SU-DHL-6 (cell line): ENCODE measurements around the gene UBA6.

ENCODE experiments used
- H2AFZ ChIP-seq: fragments of 200-600 bp; sonication (generic); 2 replicates; pipeline ENCODE4 v1.6.1; 2014; ENCODE audit warnings: low read depth, mild to moderate bottlenecking, moderate library complexity, mixed read lengths, antibody characterized with exemption, low read length; ENCODE audit not compliant: severe bottlenecking
- H3F3A ChIP-seq: fragments of 200-600 bp; shearing (Covaris generic); 2 replicates; pipeline ENCODE4 v1.6.0; 2016; ENCODE audit warnings: antibody characterized with exemption, mild to moderate bottlenecking; ENCODE audit not compliant: insufficient read depth
- H3K27ac ChIP-seq: fragments of 200-600 bp; sonication (generic); 2 replicates; pipeline ENCODE4 v1.5.1; 2016; ENCODE audit warnings: low read depth, mild to moderate bottlenecking, low read length, moderate library complexity, mixed read lengths
- H3K27me3 ChIP-seq: fragments of 200-600 bp; sonication (generic), shearing (Covaris generic); 2 replicates; pipeline ENCODE4 v1.6.0; 2014; ENCODE audit warnings: mild to moderate bottlenecking, low read length
- H3K36me3 ChIP-seq: fragments of 200-600 bp; sonication (generic); 2 replicates; pipeline ENCODE4 v1.6.1; 2014; ENCODE audit warnings: mild to moderate bottlenecking, low read length, mixed read lengths
- H3K4me2 ChIP-seq: fragments of 300-600, 200-600 bp; shearing (Covaris generic), sonication (generic); 2 replicates; pipeline ENCODE4 v1.6.0; 2014; ENCODE audit warnings: low read length, low read depth, mild to moderate bottlenecking; ENCODE audit not compliant: poor library complexity, severe bottlenecking
- H3K4me3 ChIP-seq: fragments of 200-600 bp; sonication (generic); 2 replicates; pipeline ENCODE4 v1.5.1; 2014; ENCODE audit warnings: antibody characterized with exemption, low read length, mild to moderate bottlenecking, mixed read lengths; ENCODE audit not compliant: insufficient read depth, poor library complexity, severe bottlenecking
- H3K79me2 ChIP-seq: fragments of 200-600 bp; sonication (generic); 2 replicates; pipeline ENCODE4 v1.6.1; 2014; ENCODE audit warnings: mild to moderate bottlenecking, low read length, moderate library complexity; ENCODE audit not compliant: insufficient read depth
- H3K9ac ChIP-seq: fragments of 200-600 bp; sonication (generic); 2 replicates; pipeline ENCODE4 v1.7.0; 2014; ENCODE audit warnings: mild to moderate bottlenecking, low read length
- H3K9me2 ChIP-seq: fragments of 200-600 bp; sonication (generic); replicated peaks from 2 replicates; pipeline ENCODE4 v1.6.1; 2014; ENCODE audit warnings: low read length; ENCODE audit not compliant: insufficient read depth
- H3K9me3 ChIP-seq: fragments of 200-600 bp; sonication (generic); 2 replicates; pipeline ENCODE4 v1.6.1; 2014; ENCODE audit warnings: low read length, mixed read lengths; ENCODE audit not compliant: insufficient read depth
- H4K20me1 ChIP-seq: fragments of 200-600 bp; sonication (generic); 2 replicates; pipeline ENCODE4 v1.6.1; 2014; ENCODE audit warnings: low read depth, mild to moderate bottlenecking, antibody characterized with exemption, low read length, moderate library complexity, mixed read lengths
- CTCF ChIP-seq: fragments of 200-600 bp; sonication (generic); IDR thresholded peaks from one replicate; pipeline ENCODE4 v1.5.1; 2017; ENCODE audit warnings: antibody characterized with exemption, mild to moderate bottlenecking, low read length, moderate library complexity; ENCODE audit not compliant: insufficient read depth, poor library complexity, severe bottlenecking
- EZH2phosphoT487 ChIP-seq: fragments of 200-600 bp; sonication (generic), shearing (Covaris generic); conservative IDR thresholded peaks from 2 replicates; pipeline ENCODE4 v1.6.1; 2018; ENCODE audit warnings: mild to moderate bottlenecking, antibody characterized with exemption, low read length, moderate library complexity, mixed read lengths

The UBA6 gene

DNA sequence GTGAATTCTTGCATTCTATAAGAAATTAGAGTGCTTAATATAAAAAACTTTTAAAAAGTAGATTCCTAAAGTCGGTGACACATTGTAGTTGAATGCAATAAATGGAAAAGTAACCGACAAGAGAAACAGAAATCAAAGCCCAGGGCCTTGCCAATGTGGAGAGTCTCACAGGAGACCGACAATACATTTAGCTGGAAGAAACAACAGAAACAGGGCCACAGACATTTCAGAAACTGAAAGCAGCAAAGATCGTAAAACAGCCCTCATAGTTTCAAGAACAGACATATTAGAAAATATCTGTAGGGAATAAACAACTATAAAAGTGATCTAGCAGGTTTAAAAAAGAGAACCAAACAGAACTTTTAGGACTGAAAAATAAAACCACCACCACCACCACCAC, 92.9 kb downstream of the UBA6 start:
- Histone ChIP-seq H3K27me3 (no peaks in the 10 kb centered on the region), H3K36me3 (peaks cover 5% of the 10 kb centered on the region; the same call in 1 of the 2 replicates), H3K9me2 (no peaks in the 10 kb centered on the region), H3F3A (0 out of 2 replicates have a peak, but pooled peaks cover 4% of the 10 kb centered on the region), H3K9ac (no peak overlapping the region), H3K79me2 (no peaks in the 10 kb centered on the region), H3K9me3 (no peaks in the 10 kb centered on the region), H2AFZ (no peak overlapping the region), H4K20me1 (no peaks in the 10 kb centered on the region), H3K27ac (no peak overlapping the region), H3K4me3 (no peak overlapping the region), H3K4me2 (no peak overlapping the region)
- TF ChIP-seq CTCF: no peak
- TF ChIP-seq EZH2phosphoT487: no peak

- Histone ChIP-seq H3K9me3 (no peaks in the 10 kb centered on the region), H3K27me3 (no peaks in the 10 kb centered on the region), H3K4me2 (no peak overlapping the region), H3F3A (no peaks in the 10 kb centered on the region), H3K9ac (no peak overlapping the region), H3K36me3 (peaks cover 5% of the 10 kb centered on the region; the same call in 1 of the 2 replicates), H3K9me2 (no peaks in the 10 kb centered on the region), H3K79me2 (0 out of 2 replicates have a peak, but pooled peaks cover 6% of the 10 kb centered on the region), H3K27ac (no peak overlapping the region), H3K4me3 (no peak overlapping the region), H4K20me1 (no peaks in the 10 kb centered on the region), H2AFZ (no peak overlapping the region)
- TF ChIP-seq CTCF (no peak), EZH2phosphoT487 (no peak)
Observed at GRCh38 chr4:67604749-67605148, 96.2 kb downstream of the UBA6 start.

- H3F3A ChIP-seq: no peaks in the 10 kb centered on the region
- H3K79me2 ChIP-seq: 0 out of 2 replicates have a peak, but pooled peaks cover 6% of the 10 kb centered on the region
- no peak for TF ChIP-seq EZH2phosphoT487
- TF ChIP-seq CTCF: no peak
Observed at GRCh38 chr4:67604029-67604381, 97.0 kb downstream of the UBA6 start.

More at GRCh38 chr4:67604029-67604381, 97.0 kb downstream of the UBA6 start:
- H3K9ac ChIP-seq: no peak overlapping the region
- H3K36me3 ChIP-seq: peaks cover 5% of the 10 kb centered on the region; the same call in 1 of the 2 replicates
- H3K4me2 ChIP-seq: no peak overlapping the region
- no peak overlapping the region for H3K27ac ChIP-seq
- H4K20me1 ChIP-seq: no peaks in the 10 kb centered on the region
- H3K27me3 ChIP-seq: no peaks in the 10 kb centered on the region
- no peak overlapping the region for H2AFZ ChIP-seq
- H3K9me2 ChIP-seq: no peaks in the 10 kb centered on the region
- H3K9me3 ChIP-seq: no peaks in the 10 kb centered on the region
- H3K4me3 ChIP-seq: no peak overlapping the region
